ENCODE results near the gene ZNF398. TPM values are rescaled to one million over a fixed set of nuclear protein-coding genes. Genes with fewer than 3 reads are reported as not detected.

Gene ZNF398
- total and polyA plus RNA-seq, 10 of the 15 experiments (the other 5 are each of a cell fraction or from before 2014, with no cell fraction given): 2.3 to 15.3 (median 10.0) TPM

DNA sequence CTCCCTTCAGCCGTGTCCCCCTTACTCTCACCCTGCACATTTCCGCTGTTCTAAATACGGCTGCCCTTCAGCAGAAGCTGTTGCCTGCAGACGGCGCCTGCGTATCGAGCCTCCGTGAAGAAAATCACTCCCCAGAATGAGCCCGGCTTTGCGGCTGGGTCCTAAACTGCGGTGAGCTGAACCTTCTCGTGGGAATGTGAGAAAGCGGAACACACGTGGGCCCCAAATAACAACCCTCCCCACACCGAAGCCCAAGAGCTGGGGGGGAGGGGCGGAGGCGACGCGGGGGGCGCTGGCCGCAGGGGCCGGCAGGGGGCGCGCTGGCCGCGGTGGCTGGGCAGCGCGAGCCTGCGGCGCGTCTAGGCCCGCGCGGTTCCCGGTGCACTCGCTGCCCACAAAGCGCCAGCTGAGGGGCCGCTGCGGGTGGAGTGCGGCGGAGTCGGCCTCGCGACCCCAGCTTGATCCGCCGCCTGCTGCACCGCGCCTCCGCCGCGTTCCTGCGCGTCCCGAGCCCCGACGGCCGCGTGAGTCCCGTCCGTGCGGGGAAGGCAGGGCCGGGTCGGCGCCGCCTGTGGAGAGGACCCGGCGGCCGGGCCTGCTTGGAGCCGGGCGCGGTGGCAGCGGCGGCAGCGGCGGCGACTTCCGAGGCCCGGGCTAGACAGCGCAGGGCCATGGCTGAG, at the start of gene ZNF398 (continued):
- TF ChIP-seq, protein P1, sequence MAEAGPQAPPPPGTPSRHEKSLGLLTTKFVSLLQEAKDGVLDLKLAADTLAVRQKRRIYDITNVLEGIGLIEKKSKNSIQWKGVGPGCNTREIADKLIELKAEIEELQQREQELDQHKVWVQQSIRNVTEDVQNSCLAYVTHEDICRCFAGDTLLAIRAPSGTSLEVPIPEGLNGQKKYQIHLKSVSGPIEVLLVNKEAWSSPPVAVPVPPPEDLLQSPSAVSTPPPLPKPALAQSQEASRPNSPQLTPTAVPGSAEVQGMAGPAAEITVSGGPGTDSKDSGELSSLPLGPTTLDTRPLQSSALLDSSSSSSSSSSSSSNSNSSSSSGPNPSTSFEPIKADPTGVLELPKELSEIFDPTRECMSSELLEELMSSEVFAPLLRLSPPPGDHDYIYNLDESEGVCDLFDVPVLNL (IDR thresholded peaks at IDR 0.05; ENCODE audit: low read depth, low read length): no peak
- TF ChIP-seq ZZZ3 (IDR thresholded peaks at IDR 0.05; ENCODE audit: control insufficient read depth, insufficient read length, low read depth) (no peak), LARP7 (IDR thresholded peaks at IDR 0.05) (peak; percentile 96), KAT2A (conservative IDR thresholded peaks at IDR 0.05; ENCODE audit: control insufficient read depth, low read depth, low read length) (no peak), POLR2AphosphoS5 (IDR thresholded peaks at IDR 0.05; ENCODE audit: low read length) (peak; percentile 80), MTA3 (IDR thresholded peaks at IDR 0.05; ENCODE audit: borderline replicate concordance, low read length) (no peak), MYC (IDR thresholded peaks at IDR 0.05; ENCODE audit: insufficient read depth, insufficient read length, insufficient replicate concordance, low read length, severe bottlenecking) (peak; percentile 69), HDAC6 (IDR thresholded peaks at IDR 0.05; ENCODE audit: unreplicated experiment) (no peak), NFYB (IDR thresholded peaks at IDR 0.05; ENCODE audit: insufficient read depth, low read depth, low read length) (no peak), SREBF2 (IDR thresholded peaks at IDR 0.05; ENCODE audit: low read length) (no peak), SIN3A (IDR thresholded peaks at IDR 0.05; ENCODE audit: low read depth, low read length) (peak; percentile 86; the same call in 1 of the 2 replicates), FOXK2 (IDR thresholded peaks at IDR 0.05) (no peak), IKZF2 (IDR thresholded peaks at IDR 0.05) (peak; percentile 48 to 58; a peak in 2 of 4 replicates), WRNIP1 (IDR thresholded peaks at IDR 0.05; ENCODE audit: borderline replicate concordance, low read depth, low read length) (no peak), CREB1 (IDR thresholded peaks at IDR 0.05; ENCODE audit: low read depth) (peak; percentile 16; the same call in 1 of the 2 replicates), NFYA (IDR thresholded peaks at IDR 0.05; ENCODE audit: borderline replicate concordance, low read depth, low read length) (no peak), RAD21 (IDR thresholded peaks at IDR 0.05; ENCODE audit: insufficient read depth, low read depth, low read length) (no peak), RUNX3 (IDR thresholded peaks at IDR 0.05; ENCODE audit: low read length) (peak; percentile 78), ATF2 (IDR thresholded peaks at IDR 0.05; ENCODE audit: low read length) (no peak; the same call in 1 of the 2 replicates), PAX8 (IDR thresholded peaks at IDR 0.05) (no peak), PBX3 (IDR thresholded peaks at IDR 0.05; ENCODE audit: insufficient replicate concordance, low read depth, low read length) (peak; percentile 11), BACH1 (IDR thresholded peaks at IDR 0.05; ENCODE audit: borderline replicate concordance) (peak; percentile 94), TBL1XR1 (IDR thresholded peaks at IDR 0.05; ENCODE audit: low read depth, low read length) (peak; percentile 54; the same call in 1 of the 2 replicates)
- TF ChIP-seq, protein P2, sequence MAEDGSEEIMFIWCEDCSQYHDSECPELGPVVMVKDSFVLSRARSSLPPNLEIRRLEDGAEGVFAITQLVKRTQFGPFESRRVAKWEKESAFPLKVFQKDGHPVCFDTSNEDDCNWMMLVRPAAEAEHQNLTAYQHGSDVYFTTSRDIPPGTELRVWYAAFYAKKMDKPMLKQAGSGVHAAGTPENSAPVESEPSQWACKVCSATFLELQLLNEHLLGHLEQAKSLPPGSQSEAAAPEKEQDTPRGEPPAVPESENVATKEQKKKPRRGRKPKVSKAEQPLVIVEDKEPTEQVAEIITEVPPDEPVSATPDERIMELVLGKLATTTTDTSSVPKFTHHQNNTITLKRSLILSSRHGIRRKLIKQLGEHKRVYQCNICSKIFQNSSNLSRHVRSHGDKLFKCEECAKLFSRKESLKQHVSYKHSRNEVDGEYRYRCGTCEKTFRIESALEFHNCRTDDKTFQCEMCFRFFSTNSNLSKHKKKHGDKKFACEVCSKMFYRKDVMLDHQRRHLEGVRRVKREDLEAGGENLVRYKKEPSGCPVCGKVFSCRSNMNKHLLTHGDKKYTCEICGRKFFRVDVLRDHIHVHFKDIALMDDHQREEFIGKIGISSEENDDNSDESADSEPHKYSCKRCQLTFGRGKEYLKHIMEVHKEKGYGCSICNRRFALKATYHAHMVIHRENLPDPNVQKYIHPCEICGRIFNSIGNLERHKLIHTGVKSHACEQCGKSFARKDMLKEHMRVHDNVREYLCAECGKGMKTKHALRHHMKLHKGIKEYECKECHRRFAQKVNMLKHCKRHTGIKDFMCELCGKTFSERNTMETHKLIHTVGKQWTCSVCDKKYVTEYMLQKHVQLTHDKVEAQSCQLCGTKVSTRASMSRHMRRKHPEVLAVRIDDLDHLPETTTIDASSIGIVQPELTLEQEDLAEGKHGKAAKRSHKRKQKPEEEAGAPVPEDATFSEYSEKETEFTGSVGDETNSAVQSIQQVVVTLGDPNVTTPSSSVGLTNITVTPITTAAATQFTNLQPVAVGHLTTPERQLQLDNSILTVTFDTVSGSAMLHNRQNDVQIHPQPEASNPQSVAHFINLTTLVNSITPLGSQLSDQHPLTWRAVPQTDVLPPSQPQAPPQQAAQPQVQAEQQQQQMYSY (CRISPR knock-in tag; IDR thresholded peaks at IDR 0.05): no peak
